HUDEP-2 (cell line): ENCODE data around the gene EFR3B.
A peak's percentile ranks its signal among the peaks of the same experiment; 100 is the strongest.

Experiments
- DNase-seq, 76 experiments: peaks; one replicate each; lab custom pipeline; 2025; ENCODE audit not compliant: unreplicated experiment in 76 of 76; lab: John Stamatoyannopoulos, UW

Gene EFR3B

GRCh38 chr2:25032901-25033300 lies 9.0 kb upstream of the EFR3B start:
- DNase-seq: no peak

- DNase-seq: no peak
Measured at GRCh38 chr2:25034081-25034480, 7.8 kb upstream of the EFR3B start.

- no peak for DNase-seq
Measured at GRCh38 chr2:25035537-25036220, 6.2 kb upstream of the EFR3B start.

GRCh38 chr2:25036221-25036559 lies 5.7 kb upstream of the EFR3B start:
- no peak for DNase-seq

- no peak for DNase-seq
Measured at GRCh38 chr2:25039126-25039525, 2.8 kb upstream of the EFR3B start.

GRCh38 chr2:25041307-25041927 lies 459 bp upstream of the EFR3B start:
- peak in 8 of 76 experiments; percentile 4 to 33 (median 8) for DNase-seq

GRCh38 chr2:25042321-25043240 lies 705 bp downstream of the EFR3B start:
- DNase-seq: peak in 3 of 76 experiments; percentile 6 to 22 (median 8)

GRCh38 chr2:25043241-25043867 lies 1.5 kb downstream of the EFR3B start:
- DNase-seq: peak in 1 of 76 experiments; percentile 4

GRCh38 chr2:25044011-25044410 lies 2.1 kb downstream of the EFR3B start:
- DNase-seq: no peak

GRCh38 chr2:25044990-25045389 lies 3.1 kb downstream of the EFR3B start:
- no peak for DNase-seq

GRCh38 chr2:25049422-25049821 lies 7.5 kb downstream of the EFR3B start:
- no peak for DNase-seq

GRCh38 chr2:25050128-25050527 lies 8.3 kb downstream of the EFR3B start:
- no peak for DNase-seq

- no peak for DNase-seq
Measured at GRCh38 chr2:25053041-25053440, 11.2 kb downstream of the EFR3B start.

- DNase-seq: no peak
Measured at GRCh38 chr2:25054720-25055119, 12.8 kb downstream of the EFR3B start.

GRCh38 chr2:25055376-25055920 lies 13.6 kb downstream of the EFR3B start:
- DNase-seq: no peak

- no peak for DNase-seq
Measured at GRCh38 chr2:25056098-25056821, 14.4 kb downstream of the EFR3B start.

GRCh38 chr2:25062511-25062917 lies 20.6 kb downstream of the EFR3B start:
- DNase-seq: no peak

- no peak for DNase-seq
Measured at GRCh38 chr2:25063876-25064660, 22.2 kb downstream of the EFR3B start.

GRCh38 chr2:25065768-25066167 lies 23.9 kb downstream of the EFR3B start:
- DNase-seq: no peak
